ENCODE results near the gene RPL28.

Gene RPL28

GRCh38 chr19:55358943-55359908 lies 26.5 kb upstream of the RPL28 start:
- Histone ChIP-seq H3K4me1 (ENCODE audit: control insufficient read depth, insufficient read depth, low read length) (0 out of 2 replicates have a peak, but pooled peaks cover 1% of the 10 kb centered on the region), H3K9me3 (ENCODE audit: control insufficient read depth, insufficient read depth, low read depth, low read length) (no peaks in the 10 kb centered on the region), H3K27ac (ENCODE audit: extremely low read depth, low read depth, low read length) (no peak overlapping the region), H3K36me3 (ENCODE audit: control insufficient read depth in 2 of 2, insufficient read depth in 1 of 2, low read length in 2 of 2) (no peaks in the 10 kb centered on the region), H3K4me3 (ENCODE audit: low read depth, low read length) (no peak overlapping the region)
- CTCF ChIA-PET: interaction anchor here (1.2 kb wide), 1 partner anchor 13 kb away, joined by 3 read pairs; no protein-coding TSS in a partner anchor
- no peak for TF ChIP-seq ZBTB17 (tag by site-specific recombination; IDR thresholded peaks at IDR 0.05)
- TF ChIP-seq SP2 (tag by site-specific recombination; IDR thresholded peaks at IDR 0.05): peak; percentile 13; the same call in 1 of the 2 replicates
- no peak for TF ChIP-seq ZNF548 (tag by site-specific recombination; IDR thresholded peaks at IDR 0.05)
- POLR2A ChIA-PET: interaction anchor here (1.1 to 1.4 kb wide), 2 partner anchors 13 to 20 kb away, joined by 4 to 5 read pairs; partner anchors contain the start of gene KMT5C

DNA sequence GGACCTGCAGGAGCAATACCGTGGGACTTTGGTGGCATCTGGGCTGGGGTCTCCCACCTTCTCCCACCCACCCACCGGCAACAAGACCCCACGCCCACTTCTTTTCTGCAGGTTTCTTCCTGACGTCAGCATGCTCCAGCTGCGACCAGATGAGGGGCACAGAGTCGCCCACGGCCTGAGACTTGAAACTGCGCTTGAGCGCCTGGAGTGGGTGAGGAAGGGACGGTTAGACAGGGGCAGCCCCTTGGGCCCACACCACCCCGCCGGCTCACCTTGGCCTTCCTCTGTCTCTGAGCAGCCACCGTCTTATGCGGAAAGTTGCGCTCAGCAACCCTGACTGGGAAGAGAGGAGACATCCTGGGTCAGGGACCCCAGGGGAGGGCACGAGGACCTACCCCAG lies 24.8 kb upstream of the RPL28 start:
- CTCF ChIA-PET: no interaction called here
- POLR2A ChIA-PET: interaction anchor here (0.6 kb wide), 1 partner anchor 59 kb away, joined by 3 read pairs; no protein-coding TSS in a partner anchor
- TF ChIP-seq SETDB1 (IDR thresholded peaks at IDR 0.05; ENCODE audit: insufficient read length, low read length): no peak
- TF ChIP-seq ZFHX2 (tag by site-specific recombination; conservative IDR thresholded peaks at IDR 0.05): peak; percentile 24; the same call in 1 of the 2 replicates
- no peak for TF ChIP-seq ZNF221 (tag by site-specific recombination; IDR thresholded peaks at IDR 0.05; ENCODE audit: borderline replicate concordance)
- TF ChIP-seq EGR2 (tag by site-specific recombination; IDR thresholded peaks at IDR 0.05; ENCODE audit: low read depth): peak; percentile 35; the same call in 1 of the 2 replicates
- no peak for TF ChIP-seq ZNF155 (tag by site-specific recombination; IDR thresholded peaks at IDR 0.05)
- TF ChIP-seq SP3 (tag by site-specific recombination; IDR thresholded peaks at IDR 0.05): no peak
- TF ChIP-seq ZNF664 (tag by site-specific recombination; IDR thresholded peaks at IDR 0.05): no peak
- TF ChIP-seq ZNF214 (tag by site-specific recombination; IDR thresholded peaks at IDR 0.05; ENCODE audit: borderline replicate concordance): no peak
- TF ChIP-seq, protein P1, sequence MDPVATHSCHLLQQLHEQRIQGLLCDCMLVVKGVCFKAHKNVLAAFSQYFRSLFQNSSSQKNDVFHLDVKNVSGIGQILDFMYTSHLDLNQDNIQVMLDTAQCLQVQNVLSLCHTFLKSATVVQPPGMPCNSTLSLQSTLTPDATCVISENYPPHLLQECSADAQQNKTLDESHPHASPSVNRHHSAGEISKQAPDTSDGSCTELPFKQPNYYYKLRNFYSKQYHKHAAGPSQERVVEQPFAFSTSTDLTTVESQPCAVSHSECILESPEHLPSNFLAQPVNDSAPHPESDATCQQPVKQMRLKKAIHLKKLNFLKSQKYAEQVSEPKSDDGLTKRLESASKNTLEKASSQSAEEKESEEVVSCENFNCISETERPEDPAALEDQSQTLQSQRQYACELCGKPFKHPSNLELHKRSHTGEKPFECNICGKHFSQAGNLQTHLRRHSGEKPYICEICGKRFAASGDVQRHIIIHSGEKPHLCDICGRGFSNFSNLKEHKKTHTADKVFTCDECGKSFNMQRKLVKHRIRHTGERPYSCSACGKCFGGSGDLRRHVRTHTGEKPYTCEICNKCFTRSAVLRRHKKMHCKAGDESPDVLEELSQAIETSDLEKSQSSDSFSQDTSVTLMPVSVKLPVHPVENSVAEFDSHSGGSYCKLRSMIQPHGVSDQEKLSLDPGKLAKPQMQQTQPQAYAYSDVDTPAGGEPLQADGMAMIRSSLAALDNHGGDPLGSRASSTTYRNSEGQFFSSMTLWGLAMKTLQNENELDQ (tag by site-specific recombination; IDR thresholded peaks at IDR 0.05; ENCODE audit: low read depth): no peak
- TF ChIP-seq ZNF558 (tag by site-specific recombination; IDR thresholded peaks at IDR 0.05): no peak
- Histone ChIP-seq H3K27ac (ENCODE audit: extremely low read depth, low read depth, low read length) (no peak overlapping the region), H3K4me3 (ENCODE audit: low read depth, low read length) (no peak overlapping the region), H3K4me1 (ENCODE audit: control insufficient read depth, insufficient read depth, low read length) (no peaks in the 10 kb centered on the region), H3K9me3 (ENCODE audit: control insufficient read depth, insufficient read depth, low read depth, low read length) (no peaks in the 10 kb centered on the region), H3K36me3 (ENCODE audit: control insufficient read depth in 2 of 2, insufficient read depth in 1 of 2, low read length in 2 of 2) (no peaks in the 10 kb centered on the region)

- TF ChIP-seq ZBTB17 (tag by site-specific recombination; IDR thresholded peaks at IDR 0.05): no peak
- peak; percentile 13; the same call in 1 of the 2 replicates for TF ChIP-seq HOXC10 (CRISPR knock-in tag; IDR thresholded peaks at IDR 0.05)
- TF ChIP-seq ZNF514 (tag by site-specific recombination; IDR thresholded peaks at IDR 0.05): no peak
- POLR2A ChIA-PET: interaction anchor here (0.6 to 1.6 kb wide), 4 partner anchors 23 to 292 kb away, joined by 3 to 7 read pairs (median 6); partner anchors contain the start of gene KMT5C
Observed at GRCh38 chr19:55362174-55362989, 23.4 kb upstream of the RPL28 start.

More at GRCh38 chr19:55362174-55362989, 23.4 kb upstream of the RPL28 start:
- Histone ChIP-seq H3K9me3 (ENCODE audit: control insufficient read depth, insufficient read depth, low read depth, low read length) (no peaks in the 10 kb centered on the region), H3K36me3 (ENCODE audit: control insufficient read depth in 2 of 2, insufficient read depth in 1 of 2, low read length in 2 of 2) (no peaks in the 10 kb centered on the region), H3K4me1 (ENCODE audit: control insufficient read depth, insufficient read depth, low read length) (no peaks in the 10 kb centered on the region), H3K27ac (ENCODE audit: extremely low read depth, low read depth, low read length) (no peak overlapping the region), H3K4me3 (ENCODE audit: low read depth, low read length) (no peak overlapping the region)
- CTCF ChIA-PET: interaction anchor here (0.7 to 1.1 kb wide), 2 partner anchors 12 to 60 kb away, joined by 3 read pairs; no protein-coding TSS in a partner anchor
